ENCODE results near the gene TCOF1.

TCOF1 gene

DNA sequence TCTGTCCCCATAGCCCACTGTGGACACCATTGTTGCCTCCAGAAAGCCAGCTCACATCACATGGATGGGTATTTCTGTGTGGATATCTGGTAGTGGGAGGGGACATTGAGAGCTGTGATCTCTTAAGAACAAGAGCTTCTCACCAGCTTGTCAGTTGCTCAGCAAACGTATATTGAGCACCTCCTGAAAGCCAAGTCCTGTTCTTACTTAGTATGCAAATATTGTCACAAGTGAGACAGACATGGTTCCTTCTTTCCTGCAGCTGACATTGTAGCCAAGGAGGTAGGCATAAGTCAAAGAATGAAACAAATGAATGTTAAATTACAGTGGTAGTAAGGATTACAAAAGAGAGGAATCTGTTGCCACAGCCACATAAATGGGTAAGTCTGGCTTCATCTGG, 3.8 kb downstream of the TCOF1 start:
- peaks cover 51% of the 10 kb centered on the region for H3K79me2 ChIP-seq (ENCODE audit: insufficient read depth, low read length)
- H3K36me3 ChIP-seq (ENCODE audit: insufficient read depth, low read length): peaks cover 71% of the 10 kb centered on the region
- peaks cover 35% of the 10 kb centered on the region for H3K4me1 ChIP-seq (ENCODE audit: insufficient read depth, low read length)
- ATAC-seq (ENCODE audit: insufficient read depth, low read depth) (no peak), DNase-seq (no peak)
- H3K4me2 ChIP-seq (ENCODE audit: insufficient read depth, low read length): no peak overlapping the region
- H2AFZ ChIP-seq (ENCODE audit: low read depth, low read length): no peak overlapping the region
- TF ChIP-seq EZH2 (IDR thresholded peaks at IDR 0.05; ENCODE audit: borderline replicate concordance, low read depth, low read length, severe bottlenecking): no peak
- TF ChIP-seq, protein P1, sequence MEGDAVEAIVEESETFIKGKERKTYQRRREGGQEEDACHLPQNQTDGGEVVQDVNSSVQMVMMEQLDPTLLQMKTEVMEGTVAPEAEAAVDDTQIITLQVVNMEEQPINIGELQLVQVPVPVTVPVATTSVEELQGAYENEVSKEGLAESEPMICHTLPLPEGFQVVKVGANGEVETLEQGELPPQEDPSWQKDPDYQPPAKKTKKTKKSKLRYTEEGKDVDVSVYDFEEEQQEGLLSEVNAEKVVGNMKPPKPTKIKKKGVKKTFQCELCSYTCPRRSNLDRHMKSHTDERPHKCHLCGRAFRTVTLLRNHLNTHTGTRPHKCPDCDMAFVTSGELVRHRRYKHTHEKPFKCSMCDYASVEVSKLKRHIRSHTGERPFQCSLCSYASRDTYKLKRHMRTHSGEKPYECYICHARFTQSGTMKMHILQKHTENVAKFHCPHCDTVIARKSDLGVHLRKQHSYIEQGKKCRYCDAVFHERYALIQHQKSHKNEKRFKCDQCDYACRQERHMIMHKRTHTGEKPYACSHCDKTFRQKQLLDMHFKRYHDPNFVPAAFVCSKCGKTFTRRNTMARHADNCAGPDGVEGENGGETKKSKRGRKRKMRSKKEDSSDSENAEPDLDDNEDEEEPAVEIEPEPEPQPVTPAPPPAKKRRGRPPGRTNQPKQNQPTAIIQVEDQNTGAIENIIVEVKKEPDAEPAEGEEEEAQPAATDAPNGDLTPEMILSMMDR (IDR thresholded peaks at IDR 0.05; ENCODE audit: borderline replicate concordance, extremely low read depth, low read length, poor library complexity, severe bottlenecking): no peak
- no peak overlapping the region for H3K27ac ChIP-seq (ENCODE audit: low read length)
- H3K9ac ChIP-seq (ENCODE audit: low read depth, low read length): no peak overlapping the region
- no peak overlapping the region for H3K4me3 ChIP-seq (ENCODE audit: low read depth in 1 of 2, low read length in 2 of 2)
- H4K20me1 ChIP-seq (ENCODE audit: insufficient read depth, low read length): peaks cover 43% of the 10 kb centered on the region; the same call in 1 of the 2 replicates
- no peaks in the 10 kb centered on the region for H3K27me3 ChIP-seq (ENCODE audit: insufficient read depth, low read length, poor library complexity)
- no peaks in the 10 kb centered on the region for H3K9me3 ChIP-seq (ENCODE audit: insufficient read depth, low read length, severe bottlenecking)

DNA sequence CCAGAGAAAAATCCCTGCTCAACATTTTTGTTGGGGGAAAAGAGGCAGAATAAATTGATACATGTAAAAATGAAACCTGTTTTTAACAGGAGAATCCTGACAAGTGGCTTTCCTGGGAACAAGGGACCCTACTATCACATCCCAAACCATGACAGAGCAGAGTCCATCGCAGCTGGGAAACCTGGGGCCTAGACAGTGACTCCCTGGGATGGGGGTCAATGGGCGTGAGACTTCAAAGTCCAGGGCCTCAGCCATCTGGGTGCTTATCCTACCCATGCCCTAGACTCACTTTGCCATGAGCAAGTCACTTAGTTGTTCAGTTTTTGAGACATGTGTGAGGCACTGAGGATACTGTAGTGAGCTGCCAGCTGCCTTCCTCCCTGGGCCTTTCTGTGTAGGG, 5.7 kb downstream of the TCOF1 start:
- no peak for ATAC-seq (ENCODE audit: insufficient read depth, low read depth)
- peaks cover 43% of the 10 kb centered on the region; the same call in 1 of the 2 replicates for H4K20me1 ChIP-seq (ENCODE audit: insufficient read depth, low read length)
- no peak for DNase-seq
- no peak overlapping the region for H3K4me2 ChIP-seq (ENCODE audit: insufficient read depth, low read length)
- TF ChIP-seq, protein P1 (IDR thresholded peaks at IDR 0.05; ENCODE audit: borderline replicate concordance, extremely low read depth, low read length, poor library complexity, severe bottlenecking): no peak
- no peak for TF ChIP-seq EZH2 (IDR thresholded peaks at IDR 0.05; ENCODE audit: borderline replicate concordance, low read depth, low read length, severe bottlenecking)
- H3K4me1 ChIP-seq (ENCODE audit: insufficient read depth, low read length): peaks cover 28% of the 10 kb centered on the region
- H3K27me3 ChIP-seq (ENCODE audit: insufficient read depth, low read length, poor library complexity): no peaks in the 10 kb centered on the region
- no peak overlapping the region for H2AFZ ChIP-seq (ENCODE audit: low read depth, low read length)
- no peak overlapping the region for H3K9ac ChIP-seq (ENCODE audit: low read depth, low read length)
- H3K36me3 ChIP-seq (ENCODE audit: insufficient read depth, low read length): peaks cover 84% of the 10 kb centered on the region
- no peak overlapping the region for H3K27ac ChIP-seq (ENCODE audit: low read length)
- no peak overlapping the region for H3K4me3 ChIP-seq (ENCODE audit: low read depth in 1 of 2, low read length in 2 of 2)
- H3K79me2 ChIP-seq (ENCODE audit: insufficient read depth, low read length): peaks cover 44% of the 10 kb centered on the region
- H3K9me3 ChIP-seq (ENCODE audit: insufficient read depth, low read length, severe bottlenecking): no peaks in the 10 kb centered on the region

DNA sequence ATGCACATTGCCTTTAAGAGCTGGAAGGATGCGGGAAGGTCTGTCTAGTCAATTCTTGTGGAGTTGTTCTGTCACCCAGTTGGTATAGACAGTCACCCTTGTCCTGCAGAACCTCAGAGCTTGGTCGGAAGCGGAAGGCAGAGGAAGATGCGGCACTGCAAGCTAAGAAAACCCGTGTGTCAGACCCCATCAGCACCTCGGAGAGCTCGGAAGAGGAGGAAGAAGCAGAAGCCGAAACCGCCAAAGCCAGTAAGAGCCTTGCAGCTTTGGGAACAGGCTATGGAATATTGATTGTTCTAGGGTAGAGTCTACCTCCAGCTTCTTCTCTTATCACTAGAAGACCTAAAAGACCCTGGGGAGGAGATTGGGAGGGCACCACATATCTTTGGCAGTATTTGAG, 6.5 kb downstream of the TCOF1 start:
- H3K27me3 ChIP-seq (ENCODE audit: insufficient read depth, low read length, poor library complexity): no peaks in the 10 kb centered on the region
- H3K79me2 ChIP-seq (ENCODE audit: insufficient read depth, low read length): peaks cover 36% of the 10 kb centered on the region
- H2AFZ ChIP-seq (ENCODE audit: low read depth, low read length): no peak overlapping the region
- DNase-seq (no peak), ATAC-seq (ENCODE audit: insufficient read depth, low read depth) (no peak)
- no peaks in the 10 kb centered on the region for H3K9me3 ChIP-seq (ENCODE audit: insufficient read depth, low read length, severe bottlenecking)
- H3K4me2 ChIP-seq (ENCODE audit: insufficient read depth, low read length): no peak overlapping the region
- peaks cover 20% of the 10 kb centered on the region for H3K4me1 ChIP-seq (ENCODE audit: insufficient read depth, low read length)
- peaks cover 92% of the 10 kb centered on the region for H3K36me3 ChIP-seq (ENCODE audit: insufficient read depth, low read length)
- no peak overlapping the region for H3K4me3 ChIP-seq (ENCODE audit: low read depth in 1 of 2, low read length in 2 of 2)
- peaks cover 43% of the 10 kb centered on the region; the same call in 1 of the 2 replicates for H4K20me1 ChIP-seq (ENCODE audit: insufficient read depth, low read length)
- TF ChIP-seq, protein P1 (IDR thresholded peaks at IDR 0.05; ENCODE audit: borderline replicate concordance, extremely low read depth, low read length, poor library complexity, severe bottlenecking): no peak
- TF ChIP-seq EZH2 (IDR thresholded peaks at IDR 0.05; ENCODE audit: borderline replicate concordance, low read depth, low read length, severe bottlenecking): no peak
- H3K27ac ChIP-seq (ENCODE audit: low read length): no peak overlapping the region
- no peak overlapping the region for H3K9ac ChIP-seq (ENCODE audit: low read depth, low read length)

DNA sequence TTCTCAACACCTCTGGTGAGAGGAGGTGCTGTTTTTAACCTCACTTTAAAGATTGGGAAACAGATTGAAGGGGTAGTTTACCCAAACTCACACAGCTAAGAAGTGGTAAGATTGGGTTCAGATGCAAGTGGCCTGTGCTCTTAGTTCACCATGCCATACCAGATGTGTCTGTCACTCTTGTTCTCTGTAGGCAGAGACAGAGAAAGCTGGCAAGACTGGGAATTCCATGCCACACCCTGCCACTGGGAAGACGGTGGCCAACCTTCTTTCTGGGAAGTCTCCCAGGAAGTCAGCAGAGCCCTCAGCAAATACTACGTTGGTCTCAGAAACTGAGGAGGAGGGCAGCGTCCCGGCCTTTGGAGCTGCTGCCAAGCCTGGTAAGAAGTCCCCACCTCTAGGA, 11.0 kb downstream of the TCOF1 start:
- Histone ChIP-seq H3K27me3 (ENCODE audit: insufficient read depth, low read length, poor library complexity) (no peaks in the 10 kb centered on the region), H3K36me3 (ENCODE audit: insufficient read depth, low read length) (peaks cover 95% of the 10 kb centered on the region), H2AFZ (ENCODE audit: low read depth, low read length) (no peak overlapping the region), H3K27ac (ENCODE audit: low read length) (no peak overlapping the region), H3K4me1 (ENCODE audit: insufficient read depth, low read length) (no peaks in the 10 kb centered on the region), H3K4me2 (ENCODE audit: insufficient read depth, low read length) (no peak overlapping the region), H3K4me3 (ENCODE audit: low read depth in 1 of 2, low read length in 2 of 2) (no peak overlapping the region), H3K79me2 (ENCODE audit: insufficient read depth, low read length) (no peaks in the 10 kb centered on the region), H3K9ac (ENCODE audit: low read depth, low read length) (no peak overlapping the region), H4K20me1 (ENCODE audit: insufficient read depth, low read length) (peaks cover 17% of the 10 kb centered on the region), H3K9me3 (ENCODE audit: insufficient read depth, low read length, severe bottlenecking) (no peaks in the 10 kb centered on the region)
- no peak for TF ChIP-seq EZH2 (IDR thresholded peaks at IDR 0.05; ENCODE audit: borderline replicate concordance, low read depth, low read length, severe bottlenecking)
- TF ChIP-seq, protein P1 (IDR thresholded peaks at IDR 0.05; ENCODE audit: borderline replicate concordance, extremely low read depth, low read length, poor library complexity, severe bottlenecking): no peak
- DNase-seq (no peak), ATAC-seq (ENCODE audit: insufficient read depth, low read depth) (no peak)

Measured in DND-41 (cell line).